Kidney capillary endothelial cell (primary cell): ENCODE results near the gene MARK2.

ENCODE experiments used
- DNase-seq: peaks from one replicate; pipeline ENCODE4 v3.0.0-alpha.2; 2018; ENCODE audit warnings: low spot score

The MARK2 gene

DNA sequence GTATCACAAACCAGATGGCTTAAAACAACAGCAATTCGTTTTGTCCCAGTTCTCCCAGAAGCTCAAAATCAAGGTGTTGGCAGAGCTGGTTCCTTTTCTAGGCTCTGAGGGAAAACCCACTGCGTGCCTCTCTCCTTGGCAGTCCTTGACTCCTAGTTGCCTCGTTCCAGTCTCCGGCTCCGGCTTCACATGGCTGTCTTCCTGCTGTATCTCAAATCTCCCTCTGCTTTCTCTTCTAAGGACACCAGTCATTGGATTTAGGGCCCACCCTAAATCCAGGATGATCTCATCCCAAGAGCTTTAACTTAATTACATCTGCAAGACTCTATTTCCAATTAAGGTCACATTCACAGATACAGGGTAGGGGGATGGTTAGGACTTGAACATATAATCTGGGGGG is 90.7 kb downstream of the MARK2 start:
- no peak for DNase-seq

DNA sequence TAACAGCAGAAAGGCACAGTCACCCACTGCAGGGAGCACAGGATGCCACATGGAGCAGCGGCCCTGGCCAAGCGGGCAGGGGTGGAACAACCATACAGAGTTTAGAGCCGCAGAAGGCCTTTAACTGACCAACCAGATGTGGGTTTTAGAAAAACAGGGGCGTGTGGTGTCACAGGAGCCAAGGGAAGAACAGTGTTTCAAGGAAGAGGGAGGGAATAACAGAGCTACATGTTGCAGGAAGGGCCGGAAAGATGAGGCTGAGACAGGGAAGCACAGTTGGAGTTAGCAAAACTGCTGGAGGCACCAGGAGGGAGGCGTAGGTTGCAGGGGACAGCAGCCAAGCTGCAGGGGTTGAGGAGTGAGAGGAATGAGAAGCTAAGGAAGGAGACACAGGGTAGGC is 92.1 kb downstream of the MARK2 start:
- no peak for DNase-seq

DNA sequence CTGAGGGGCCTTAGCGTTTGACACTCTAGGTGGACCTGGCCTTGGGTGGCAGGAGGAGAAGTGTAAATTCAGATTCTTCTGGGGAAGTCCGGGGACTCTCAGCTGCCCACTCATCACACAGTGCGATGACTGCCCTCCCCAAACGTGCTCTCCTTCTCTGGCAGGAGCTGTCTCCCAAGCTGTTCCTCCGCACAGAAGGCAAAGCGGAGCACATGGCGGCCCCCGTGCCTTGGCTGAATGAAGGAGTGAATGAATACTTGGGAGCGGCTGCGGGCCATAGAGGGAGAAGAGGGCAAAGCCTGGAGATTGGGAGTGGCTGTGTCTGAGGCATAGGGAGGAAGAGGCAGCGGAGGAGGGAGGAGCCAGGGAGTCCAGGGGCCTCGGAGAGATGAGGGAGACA is 93.0 kb downstream of the MARK2 start:
- no peak for DNase-seq

DNA sequence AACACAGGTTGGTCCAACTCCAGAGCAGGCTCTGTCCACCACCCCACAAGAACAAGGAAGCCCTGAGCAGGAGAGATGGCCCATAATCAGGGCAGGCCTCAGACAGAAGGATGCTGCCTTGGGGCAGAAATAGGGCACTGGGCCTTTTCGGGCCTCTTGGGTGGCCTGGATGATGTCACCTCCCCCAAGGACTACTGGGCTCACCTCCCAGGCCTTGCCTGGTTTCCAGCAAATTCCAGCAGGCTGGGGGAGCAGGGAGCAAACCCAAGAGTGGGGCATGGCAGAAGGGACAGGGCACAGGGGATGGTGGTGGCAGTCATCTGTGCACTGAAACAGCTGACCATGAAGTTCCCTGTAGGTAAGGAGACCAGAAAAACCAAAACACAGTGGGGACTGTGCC is 94.5 kb downstream of the MARK2 start:
- no peak for DNase-seq

DNA sequence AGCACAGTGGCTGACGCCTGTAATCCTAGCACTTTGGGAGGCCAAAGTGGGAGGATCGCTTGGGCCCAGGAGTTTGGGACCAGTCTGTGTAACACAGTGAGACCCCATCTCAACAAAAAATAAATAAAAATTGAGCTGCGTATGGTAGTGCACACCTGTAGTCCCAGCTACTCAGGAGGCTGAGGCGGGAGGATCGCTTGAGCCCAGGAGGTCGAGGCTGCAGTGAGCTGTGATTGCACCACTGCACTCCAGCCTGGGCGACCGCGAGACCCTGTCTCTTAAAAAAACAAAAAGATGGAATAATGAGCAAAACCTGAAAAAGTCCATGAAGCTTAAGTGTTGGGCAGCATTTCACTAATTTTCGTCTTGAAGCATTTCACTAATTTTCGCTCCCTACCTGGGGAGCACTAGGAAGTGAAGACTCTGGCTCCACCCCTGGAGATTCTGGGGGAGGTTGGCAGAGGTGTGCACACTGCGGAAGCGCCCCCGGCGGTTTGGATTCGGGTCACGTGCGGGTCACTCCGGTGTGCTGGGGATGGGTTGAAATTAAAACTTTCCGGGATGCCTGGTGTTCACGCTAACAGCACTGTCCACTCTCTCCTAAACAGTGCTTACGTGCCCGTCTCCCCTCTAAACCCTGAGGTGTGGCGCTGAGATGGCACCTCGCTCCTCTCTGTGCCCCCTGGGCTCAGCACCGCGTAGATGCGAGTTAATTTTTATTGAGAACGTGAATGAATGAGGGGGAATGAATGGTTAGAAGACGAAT is 99.0 kb downstream of the MARK2 start:
- DNase-seq, result no peak

DNA sequence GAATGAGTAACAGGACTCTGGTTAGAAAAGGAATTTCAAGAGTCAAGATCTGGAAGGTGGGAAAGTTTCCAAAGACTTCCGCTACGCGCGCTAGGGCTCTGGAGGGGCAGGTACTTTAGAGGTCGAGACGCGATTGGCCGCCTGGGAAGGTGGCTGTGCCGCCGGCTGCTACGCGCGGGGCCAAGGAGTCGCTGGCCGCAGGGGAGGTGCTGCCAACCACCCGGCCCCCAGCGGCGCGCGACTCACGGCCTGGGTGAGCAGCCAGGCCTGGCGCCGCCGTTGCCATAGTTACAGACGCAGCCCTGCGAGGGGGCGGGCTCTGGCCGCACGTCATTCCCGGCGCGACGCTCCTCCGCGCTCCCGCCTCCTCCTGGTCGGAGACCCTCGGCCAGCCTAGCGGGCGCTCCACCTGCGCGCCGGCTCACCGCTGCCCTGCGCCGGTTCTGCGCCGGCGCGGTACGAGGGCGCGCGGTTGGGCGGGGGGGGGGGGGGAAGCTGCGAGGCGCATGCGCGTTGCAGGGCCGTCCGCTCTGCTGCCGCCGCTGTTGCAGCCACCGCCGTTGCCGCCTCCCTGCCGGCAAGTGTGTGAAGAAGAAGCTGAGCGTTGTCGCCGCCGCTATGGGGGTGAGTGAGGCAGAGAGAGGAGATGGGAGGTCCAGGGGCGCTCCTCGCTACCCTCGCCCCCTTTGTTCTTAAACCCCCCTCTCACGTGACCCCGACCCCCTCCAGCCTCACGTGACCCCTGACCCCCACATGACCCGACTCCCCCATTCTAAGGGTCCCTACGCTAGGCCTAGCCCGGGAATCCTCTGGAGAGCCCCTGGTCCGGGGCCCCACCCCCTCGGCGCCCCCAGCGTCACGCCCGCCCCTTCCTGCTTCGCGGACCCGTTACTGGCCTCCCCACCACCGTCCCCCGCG is 99.8 kb downstream of the MARK2 start, which contains the start of gene NAA40:
NAA40 (plus strand) TSS at position 524 of the 918 bp plus-strand sequence; CDS start at position 619, 95 bp downstream.
- peak; percentile 95 for DNase-seq

DNA sequence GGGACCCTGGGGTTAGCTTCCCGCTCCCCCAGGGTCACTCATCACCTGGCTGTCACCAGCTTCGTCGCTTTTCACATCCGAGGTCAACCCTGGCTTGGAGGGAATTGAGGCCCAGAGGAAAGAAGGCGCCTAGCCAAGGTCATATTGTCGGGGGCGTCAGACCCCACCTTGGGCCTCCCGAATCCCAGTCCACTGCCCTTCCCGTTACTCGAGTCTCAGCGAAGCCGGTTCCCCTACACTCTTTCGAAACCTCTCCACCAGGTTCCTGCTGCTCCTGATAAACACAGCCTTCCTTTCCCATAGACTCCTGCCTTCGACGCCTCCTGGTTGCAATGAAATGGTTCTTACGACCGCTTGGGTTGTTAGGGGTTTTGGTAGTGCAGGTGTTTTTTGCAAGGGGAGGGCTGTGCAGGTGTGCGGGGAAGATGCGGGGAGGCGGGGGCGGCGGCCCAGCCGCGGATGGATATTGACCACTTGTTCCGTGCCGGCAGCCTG is 100.5 kb downstream of the MARK2 start:
- no peak for DNase-seq

DNA sequence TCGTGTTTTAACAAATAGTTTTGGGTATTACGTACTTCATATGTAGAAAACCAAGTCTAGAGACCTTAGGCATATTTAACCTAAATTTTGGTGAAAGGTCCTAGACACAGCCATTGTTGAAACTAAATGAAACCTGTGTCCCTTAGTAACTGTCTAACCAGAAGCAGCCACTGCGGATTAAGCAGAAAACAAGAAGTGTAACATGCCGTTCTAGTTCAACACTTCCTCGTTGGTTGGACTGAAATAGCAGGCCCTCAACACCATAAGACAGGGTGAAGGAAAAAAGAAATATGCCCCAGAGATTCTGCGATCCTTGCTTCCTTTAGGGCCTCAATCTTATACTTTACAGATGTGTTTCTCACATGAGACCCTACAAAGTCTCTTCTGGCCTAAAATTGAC is 101.9 kb downstream of the MARK2 start:
- DNase-seq, result no peak

DNA sequence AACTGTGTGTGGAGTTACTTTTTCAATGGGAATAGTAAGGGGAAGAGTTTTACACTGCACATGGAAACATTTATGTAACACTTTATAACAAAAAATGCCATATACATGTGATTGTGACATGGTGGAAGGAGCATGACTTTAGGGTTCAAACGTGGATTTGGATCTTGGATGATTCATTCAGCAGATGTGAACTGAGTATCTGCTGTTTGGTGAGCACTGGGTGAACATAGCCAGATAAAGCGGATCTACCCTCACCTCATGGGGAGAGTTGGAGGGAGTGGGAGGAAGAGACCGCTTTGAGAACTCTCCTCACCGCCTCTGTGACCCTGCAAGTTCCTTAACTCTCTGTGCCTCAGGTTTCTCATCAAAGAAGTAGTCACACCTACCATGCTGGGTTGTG is 103.0 kb downstream of the MARK2 start:
- no peak for DNase-seq

DNA sequence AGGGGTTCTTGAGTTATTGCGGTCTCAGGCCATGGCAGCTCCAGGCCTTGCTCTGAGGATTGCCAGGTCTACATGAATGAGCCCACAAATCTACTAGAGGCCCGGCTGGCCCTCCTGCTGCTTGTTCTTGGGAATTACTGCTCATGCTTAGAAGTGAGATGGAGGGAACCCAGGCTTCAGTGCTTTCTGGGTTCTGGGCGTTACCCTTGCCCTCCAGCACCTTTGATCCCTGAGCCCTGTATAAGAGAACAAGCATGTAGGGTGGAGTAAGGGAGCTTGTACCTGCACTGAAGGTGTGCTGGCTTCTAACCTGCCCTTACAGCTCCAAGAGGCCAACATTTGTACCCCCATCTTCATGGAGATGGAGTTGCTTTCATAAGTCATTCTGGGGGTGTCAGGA is 103.9 kb downstream of the MARK2 start:
- DNase-seq, result no peak

DNA sequence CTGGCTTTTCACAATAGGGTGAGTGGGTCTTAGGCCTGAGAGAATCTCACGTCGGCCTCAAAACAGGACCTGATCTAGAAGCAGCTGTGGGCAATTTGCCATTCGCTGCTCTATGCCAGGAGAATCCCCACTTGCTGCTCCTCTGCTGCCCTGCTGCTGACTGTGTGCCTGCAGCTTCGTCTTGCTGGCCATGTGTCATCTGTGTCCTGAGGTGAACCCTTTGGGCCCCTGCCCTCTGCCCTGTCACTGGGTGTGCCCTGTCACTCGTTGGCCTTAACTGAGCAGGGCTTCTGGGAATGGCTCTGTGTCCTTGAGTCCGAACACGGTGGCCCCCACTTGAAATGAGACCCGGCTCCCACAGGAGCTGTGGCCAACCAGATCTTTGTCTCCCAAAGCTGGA is 106.1 kb downstream of the MARK2 start:
- no peak for DNase-seq

DNA sequence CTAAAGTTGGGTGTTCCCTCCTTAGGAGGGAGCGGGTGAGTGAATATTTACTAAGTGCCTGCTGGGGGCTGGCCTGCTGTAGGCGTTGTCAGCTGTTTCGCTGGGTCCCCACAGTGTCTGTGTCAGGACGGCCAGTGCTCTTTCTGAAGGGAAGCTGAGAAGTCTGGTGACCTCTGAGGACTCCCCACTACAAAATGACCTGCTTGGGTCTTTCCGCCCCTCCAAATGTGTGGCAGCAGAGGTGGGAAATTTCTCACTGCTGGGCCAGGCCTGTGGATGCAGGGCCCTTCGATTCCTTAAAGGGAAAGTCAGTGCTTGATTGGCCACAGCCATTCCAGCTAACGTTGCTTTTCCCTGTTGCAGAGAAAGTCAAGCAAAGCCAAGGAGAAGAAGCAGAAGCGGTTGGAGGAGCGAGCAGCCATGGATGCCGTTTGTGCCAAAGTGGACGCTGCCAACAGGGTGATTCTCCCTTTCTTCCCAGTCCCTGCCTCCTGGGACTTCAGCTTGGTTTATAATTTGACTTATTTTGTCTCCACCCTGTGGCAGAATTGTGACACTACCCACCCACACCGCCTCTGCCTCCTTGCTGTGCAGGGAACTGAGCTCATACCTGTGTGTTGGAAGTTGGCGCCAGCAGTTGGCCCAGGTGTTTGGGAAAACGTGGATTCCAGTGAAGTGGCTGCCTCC is 106.7 kb downstream of the MARK2 start:
- DNase-seq, result peak; percentile 44

DNA sequence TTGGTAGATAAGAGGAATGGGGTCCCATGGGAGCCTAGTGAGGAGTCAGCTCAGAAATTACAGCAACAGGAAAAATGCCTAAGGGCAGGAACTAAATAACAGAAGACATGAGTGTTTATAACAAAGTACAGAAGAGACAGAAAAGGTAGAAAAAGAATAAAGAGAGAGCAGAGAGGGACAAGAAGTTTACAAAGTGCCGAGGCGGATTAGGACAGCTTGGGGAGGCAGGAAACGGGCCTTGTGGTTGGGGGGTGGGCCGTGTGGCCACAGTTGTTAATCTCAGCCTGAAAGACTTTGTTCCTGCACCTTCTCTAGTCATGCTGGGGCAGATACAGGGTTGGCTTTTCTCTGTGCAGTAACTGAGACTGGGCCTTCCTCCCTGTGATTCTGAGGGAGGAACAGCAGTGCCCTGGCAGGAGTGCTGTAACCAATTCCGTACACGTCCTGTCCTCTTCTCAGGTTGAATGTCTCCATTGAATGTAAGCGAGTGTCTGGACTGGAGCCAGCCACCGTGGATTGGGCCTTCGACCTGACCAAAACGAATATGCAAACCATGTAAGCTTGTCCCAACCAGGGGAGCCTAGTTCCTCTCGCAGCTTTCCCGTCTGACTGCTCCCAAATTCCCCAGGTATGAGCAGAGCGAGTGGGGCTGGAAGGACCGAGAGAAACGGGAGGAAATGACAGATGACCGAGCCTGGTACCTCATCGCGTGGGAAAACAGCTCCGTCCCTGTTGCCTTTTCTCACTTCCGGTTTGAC is 113.0 kb downstream of the MARK2 start:
- DNase-seq, result no peak

DNA sequence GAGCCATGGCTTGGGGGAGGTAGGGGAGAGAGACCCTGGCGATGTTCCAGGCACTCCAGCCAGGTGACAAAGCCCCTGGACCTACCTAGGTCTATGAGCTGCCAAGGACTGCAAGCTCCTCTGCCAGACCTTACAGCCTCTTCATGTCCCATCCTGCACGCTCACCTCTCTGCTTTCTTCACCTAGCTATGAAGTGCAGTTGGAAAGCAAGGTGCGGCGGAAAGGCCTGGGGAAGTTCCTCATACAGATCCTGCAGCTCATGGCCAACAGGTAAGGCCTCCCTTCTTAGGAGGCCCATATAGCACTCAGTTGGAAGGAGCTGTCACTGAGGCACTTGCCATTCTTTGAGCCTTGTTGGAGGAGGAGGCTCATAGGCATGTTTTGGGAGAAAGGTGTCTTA is 113.7 kb downstream of the MARK2 start:
- DNase-seq, result no peak

DNA sequence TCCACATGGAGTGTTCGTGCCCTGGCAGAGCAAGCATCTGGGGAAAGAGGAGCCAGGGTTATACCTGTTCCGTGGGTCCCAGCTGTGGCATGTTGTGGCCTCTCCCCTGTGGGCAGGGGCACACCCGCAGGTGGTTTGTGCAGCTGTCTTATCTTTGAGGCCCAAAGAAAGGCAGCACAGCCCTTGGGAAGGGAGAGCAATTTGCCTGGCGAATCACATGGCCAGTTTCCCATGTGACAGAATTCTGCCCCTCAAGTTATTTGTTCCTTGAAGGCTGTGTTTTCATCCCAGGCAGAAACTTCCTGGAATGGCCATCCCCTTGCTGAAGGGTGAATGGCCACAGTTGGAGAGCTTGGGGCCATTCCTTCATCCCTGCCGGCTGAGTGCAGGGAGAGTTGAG is 119.1 kb downstream of the MARK2 start:
- DNase-seq, result no peak
